Left renal pelvis (tissue), 4 donors: Measurements from ENCODE around the gene MLKL. TPM values are rescaled to one million over a fixed set of nuclear protein-coding genes. Genes with fewer than 3 reads are reported as not detected.

Source experiments
- DNase-seq, 4 donors: peaks; one replicate each; pipeline ENCODE4 v3.0.0-alpha.2; 2013; ENCODE audit warnings: low read depth in 4 of 4, low spot score in 3 of 4
- polyA plus RNA-seq, 4 donors: library from polyadenylated mRNA; unstranded; fragments of 120-200 nt; gene quantifications; one replicate each; pipeline ENCODE4 v1.2.1, GENCODE V29; 2013; ENCODE audit not compliant: insufficient read length in 4 of 4

The MLKL gene
- polyA plus RNA-seq: 1 to 10 TPM; 2.7 to 4.7 (median 3.7) TPM

DNA sequence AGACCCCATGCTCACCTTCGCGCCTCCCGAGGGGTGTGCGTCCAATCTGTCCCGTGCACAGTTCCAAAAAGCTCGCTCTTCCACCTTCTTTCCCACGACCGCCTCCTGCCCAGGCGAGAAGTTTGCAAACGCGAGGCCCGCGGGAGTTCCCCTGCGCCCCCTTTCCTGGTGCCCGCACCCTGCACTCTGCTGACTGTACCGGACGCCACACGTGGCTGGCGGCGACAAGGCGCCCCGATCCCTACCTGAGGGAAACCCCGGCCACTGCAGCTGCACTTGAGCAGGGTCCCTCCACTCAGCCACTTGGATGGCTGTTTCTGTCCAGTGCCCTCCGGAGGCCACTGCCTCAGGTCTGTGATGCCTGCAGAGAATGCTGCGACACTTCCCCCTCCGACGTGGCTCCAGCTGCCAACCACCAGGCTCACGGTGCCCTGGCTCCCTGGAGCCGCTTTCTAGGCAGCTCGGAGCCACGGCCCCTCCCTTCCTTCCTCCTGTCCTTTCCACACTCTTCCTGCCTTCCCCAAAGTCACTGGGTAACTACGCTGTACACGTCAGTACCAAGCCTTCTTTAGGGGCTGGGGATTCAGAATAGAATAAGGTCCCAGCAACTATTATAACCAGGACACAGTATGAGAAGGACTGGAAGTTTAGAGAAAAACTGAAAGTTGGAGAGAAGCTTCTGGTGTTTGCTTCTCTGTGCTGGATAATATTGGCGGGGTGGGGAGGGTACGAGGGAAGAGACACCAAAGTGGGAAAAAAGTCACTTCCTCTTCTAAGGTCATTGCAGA is at the start of gene MLKL:
MLKL (minus strand) TSS at position 425 of the 788 bp plus-strand sequence. CDS start 5,105 bp downstream, outside the sequence.
- no peak for DNase-seq

DNA sequence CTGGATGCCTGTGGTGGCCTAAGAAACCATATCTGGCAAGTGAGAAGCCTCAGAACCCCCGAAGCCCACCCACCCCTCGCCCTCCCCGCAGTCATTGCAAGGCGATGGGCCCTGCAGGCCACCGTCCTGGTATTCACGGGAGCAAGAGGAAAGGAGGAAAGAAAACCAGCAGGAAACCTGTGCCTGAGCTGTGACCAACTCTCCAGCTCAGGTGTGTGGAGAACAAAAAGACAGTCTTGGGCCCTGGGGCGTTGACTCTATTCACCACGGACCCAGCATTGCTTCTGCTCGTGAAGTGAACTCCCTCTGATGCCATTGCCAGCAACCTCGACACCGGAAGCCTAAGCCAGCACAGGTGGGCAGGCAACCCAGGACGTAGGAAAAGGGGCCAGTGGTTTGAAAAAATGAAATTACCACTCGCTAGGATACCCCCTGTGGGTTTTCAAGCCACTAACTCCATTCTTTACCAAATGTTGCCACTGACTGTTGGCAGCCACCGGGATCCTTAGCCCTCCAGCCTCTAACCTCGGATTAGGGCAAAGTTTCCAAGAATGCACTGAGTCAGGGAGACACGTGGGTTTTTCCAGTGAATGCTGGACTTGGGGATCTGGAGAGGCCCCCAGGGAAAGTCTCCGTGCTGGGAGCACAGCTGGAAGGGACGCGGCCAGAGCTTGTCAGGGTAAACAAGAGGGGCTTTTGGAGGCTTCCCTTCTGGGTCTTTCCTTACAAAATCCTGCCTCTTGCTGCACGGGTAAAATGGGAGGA is 48.8 kb upstream of the MLKL start:
- DNase-seq: no peak

DNA sequence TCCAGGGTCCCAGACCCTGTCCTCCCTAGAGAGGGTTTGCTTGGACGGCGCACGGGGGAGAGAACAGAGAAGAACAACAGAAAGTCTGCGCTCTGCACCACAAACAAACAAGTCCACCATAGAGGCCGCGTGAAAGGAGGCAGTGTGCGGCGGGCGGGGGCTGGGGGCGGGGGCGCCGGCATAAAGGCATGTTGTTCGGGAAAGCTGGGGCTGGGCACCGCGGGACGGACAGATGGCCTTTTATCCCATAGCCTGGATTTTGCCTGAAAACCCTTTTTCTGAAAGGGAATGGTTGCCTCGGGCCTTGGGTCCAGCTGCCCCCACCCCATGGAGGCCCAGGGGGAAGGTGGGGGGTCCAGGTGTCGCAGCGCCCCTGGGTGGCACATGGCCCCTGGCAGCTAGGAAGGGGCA is 48.0 kb upstream of the MLKL start:
- no peak for DNase-seq

DNA sequence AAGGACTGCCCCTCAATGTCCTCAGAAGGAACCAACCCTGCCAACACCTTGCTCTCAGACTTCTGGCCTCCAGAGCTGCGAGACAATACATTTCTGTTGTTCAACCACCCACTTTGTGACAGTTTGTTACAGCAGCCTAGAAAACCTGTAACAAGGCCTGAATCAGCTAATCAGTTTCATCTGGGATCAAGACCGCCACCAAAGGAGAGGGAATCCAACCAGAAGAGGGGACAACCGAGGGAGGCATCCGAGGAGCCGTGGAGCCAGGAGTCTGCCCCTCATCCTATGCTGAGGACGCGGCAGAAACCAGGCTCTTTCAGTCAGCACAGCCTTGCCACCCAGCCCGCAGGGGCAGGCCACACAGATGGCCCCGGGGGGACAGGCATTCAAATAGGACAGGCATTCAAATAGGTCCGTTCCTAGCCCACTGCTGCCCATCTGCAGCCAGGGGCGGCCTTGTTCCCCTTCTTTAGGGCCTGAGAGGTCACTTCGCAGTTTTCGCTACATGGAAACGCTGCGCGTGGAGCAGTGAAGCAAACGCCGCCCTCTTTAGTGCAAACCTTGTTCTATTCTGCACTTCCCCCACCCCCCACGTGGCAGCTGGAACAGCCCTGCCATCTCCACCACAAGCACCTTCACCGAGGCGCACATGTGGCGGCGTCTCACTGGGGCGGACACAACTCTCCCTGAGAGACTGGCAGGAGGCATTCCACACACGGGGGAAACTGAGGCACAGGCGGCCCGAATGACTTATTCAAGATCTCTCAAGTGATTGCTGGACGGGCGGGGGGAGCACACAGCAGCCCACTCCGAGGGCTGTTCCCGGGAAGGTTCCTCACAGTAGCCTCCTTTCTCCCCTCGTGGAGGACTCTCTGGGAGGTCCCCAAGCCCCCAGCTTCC is 47.3 kb upstream of the MLKL start:
- no peak for DNase-seq

DNA sequence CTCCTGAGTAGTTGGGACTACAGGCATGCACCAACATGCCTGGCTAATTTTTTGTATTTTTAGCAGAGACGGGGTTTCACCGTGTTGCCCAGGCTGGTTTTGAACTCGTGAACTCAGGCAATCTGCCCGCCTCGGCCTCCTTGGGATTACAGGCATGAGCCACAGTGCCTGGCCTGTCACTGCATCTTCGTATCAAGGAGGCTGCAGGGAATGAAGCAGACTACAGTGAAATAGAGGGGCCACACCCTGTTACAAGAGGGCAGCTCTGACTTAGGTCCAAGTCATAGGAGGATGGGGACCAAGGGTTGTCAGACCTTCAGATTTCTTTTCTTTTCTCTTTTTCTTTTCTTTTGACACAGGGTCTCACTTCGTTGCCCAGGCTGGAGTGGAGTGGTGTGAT is 45.3 kb upstream of the MLKL start:
- no peak for DNase-seq

DNA sequence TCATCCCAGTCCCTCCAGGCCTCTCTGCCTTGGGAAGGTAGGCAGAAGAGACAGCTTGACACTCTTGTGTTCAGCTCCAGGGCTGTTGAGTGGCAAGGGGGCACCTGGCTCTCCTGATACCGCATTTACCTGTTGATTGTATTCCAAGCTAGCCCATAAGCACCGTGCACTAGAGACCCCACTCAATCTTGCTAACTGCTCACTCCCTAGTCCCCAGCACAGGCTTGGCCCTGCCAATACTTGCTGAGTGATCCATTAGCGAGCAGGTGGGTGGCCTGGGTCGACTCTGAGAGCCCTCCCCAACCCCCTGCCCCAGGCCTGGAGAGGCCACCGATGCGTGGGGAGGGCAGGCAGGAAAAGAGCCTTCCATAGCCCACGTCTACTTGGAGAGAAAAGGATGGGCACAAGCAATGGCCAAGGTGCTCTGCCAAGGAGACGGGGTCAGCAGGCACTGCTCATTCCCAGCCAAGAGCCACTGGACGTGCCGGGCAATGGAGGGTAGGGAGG is 44.5 kb upstream of the MLKL start:
- DNase-seq: no peak

DNA sequence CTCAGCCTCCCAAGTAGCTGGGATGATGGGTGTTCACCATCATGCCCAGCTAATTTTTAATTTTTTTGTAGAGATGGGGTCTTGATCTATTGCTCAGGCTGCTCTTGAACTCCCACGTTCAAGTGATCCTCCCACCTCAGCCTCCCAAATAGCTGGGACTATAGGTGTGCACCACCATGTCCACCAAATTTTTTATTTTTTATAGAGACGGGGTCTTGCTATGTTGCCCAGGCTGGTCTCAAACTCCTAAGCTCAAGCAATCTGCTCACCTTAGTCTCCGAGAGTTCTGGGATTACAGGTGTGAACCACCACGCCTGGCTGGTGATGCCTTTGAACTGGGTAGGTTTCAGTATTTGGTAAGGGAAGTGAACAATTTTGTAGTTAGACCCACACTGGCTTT is 43.9 kb upstream of the MLKL start:
- no peak for DNase-seq

DNA sequence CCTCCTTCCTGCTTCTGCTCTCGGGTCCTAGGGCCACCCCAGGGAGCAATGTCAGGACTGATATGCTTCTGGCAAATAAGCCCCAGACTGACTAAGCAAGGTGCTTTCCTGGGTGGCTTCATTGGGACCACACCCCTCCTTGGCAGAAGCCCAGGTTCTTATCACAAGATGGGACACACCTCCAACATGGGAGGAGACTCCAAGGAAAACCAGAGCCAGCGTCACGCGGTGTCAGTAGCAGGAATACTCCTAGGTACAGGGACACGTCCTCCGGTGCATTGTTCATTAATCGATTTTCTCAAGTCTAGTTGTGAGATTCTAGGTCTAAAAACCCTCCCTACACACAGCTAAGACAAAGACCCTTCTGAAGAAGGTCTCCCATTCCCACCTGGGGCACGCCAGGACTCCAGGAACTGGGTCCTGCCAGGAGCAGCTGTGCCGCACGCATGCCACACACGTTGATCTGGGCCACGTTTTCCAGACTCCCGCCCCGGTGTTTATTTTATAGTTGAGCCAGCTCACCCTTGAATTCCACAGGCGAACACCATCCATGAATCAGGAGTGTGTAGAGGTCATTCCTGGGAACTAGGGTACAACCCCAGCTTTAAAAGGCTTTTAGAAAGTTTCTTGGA is 43.1 kb upstream of the MLKL start:
- DNase-seq: no peak

DNA sequence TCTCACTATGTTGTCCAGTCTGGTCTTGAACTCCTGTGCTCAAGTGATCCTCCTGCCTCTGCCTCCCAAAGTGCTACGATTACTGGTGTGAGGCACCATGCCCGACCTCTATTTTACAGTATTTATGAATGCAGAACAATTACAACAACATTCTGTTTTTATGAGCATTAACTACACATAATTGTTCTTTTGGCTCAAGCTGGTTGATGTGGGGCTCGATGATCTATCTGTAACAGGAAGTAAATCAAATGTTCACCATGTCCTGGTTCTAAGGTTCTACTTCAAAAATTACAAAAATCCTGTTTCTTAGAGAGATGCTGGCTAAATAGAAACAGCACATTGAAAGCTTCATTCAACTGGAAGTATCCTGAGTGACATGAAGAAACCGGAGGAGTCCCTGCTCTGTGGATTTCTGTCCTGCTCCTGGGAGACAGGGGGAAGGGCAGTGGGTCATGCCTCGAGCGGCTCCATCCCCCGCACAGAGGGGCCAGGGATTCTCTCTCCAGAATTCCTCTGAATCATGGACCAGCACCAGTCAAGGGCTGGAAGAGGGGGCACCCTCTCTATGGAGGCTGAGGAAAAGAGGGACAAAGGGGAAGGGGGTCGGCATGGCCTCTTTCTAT is 42.5 kb upstream of the MLKL start:
- no peak for DNase-seq

DNA sequence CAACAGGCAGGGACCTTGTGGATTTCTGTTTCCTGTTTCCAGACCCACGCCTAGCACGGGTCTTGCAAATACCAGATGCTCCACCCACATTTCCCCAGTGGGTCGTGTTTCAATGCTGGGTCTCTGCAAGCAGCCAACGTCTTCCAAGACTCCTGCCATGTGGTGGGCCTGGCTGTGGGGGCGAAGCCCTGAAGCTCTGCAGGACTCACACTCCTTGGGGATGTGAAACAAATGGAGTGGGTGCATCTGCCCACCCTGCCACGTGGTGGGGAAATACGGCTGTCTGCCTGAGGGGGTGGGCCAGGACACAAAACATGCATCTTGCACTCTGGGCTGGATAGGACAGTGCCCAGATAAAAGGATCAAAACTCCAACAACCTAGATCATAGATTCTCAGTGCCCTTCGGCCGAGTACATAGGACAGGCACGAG is 41.4 kb upstream of the MLKL start:
- DNase-seq: no peak

DNA sequence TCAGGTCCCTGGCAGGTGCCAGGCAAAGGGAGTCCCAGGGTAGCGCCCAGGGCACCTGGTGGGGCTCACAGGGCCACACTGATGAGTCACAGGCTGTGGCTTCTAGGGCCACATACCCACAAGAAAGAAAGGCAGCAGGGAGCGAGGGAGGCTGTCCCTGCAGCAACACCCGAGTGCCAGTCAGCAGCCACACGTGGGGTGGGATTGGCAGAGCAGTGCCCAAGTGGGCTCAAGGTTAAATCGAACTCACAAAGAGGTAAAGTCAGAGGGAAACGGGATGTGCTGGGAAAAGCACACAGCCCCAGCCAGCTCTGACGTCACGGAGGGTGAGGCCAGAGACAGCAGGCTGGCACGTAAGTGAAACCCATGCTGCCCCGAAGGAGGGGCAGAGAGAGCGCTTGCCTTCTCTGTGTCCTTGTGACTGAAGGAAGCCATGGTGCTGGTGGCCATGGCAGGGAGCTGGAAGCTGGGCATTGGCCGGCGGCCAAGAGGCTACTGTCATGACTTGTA is 40.2 kb upstream of the MLKL start:
- no peak for DNase-seq

DNA sequence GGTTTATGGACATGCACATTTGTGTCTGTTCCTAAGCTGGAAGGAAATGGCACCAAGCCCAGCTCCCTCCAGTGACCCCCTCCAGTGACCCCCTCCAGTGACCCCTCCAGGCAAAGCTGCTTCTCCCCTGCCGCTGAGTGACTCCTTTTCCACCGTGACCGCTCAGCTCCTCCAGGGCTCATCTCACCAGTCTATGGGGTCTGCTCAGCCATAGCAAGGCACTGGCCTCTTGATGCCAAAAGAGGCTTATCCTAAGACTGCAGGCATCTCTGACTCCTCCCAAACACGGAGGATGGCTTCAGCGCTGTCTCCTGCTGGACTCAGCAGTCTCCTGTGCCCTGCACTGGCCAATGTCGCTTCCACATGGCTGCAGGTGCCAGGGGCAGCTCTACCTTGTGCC is 38.6 kb upstream of the MLKL start:
- DNase-seq: no peak

DNA sequence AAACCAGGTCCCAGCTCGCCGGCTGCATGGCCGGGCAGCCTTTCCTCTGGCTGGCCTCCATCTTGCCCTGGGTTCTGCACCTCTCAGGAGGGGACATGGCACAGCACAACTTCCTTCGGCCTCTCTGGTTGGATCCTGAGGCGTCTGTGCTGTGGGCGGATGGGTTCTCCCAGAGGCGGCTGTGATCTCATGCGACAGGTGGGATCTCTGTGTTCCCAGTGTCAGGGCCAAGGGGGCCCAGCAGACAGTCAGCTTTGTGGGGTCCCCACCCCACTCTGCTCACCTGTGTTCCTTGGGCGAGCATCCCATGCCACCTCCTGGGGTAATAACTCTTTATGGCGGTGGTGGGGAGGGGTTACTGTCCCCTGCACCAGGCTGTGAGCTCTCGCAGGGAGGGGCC is 38.2 kb upstream of the MLKL start:
- DNase-seq: no peak

DNA sequence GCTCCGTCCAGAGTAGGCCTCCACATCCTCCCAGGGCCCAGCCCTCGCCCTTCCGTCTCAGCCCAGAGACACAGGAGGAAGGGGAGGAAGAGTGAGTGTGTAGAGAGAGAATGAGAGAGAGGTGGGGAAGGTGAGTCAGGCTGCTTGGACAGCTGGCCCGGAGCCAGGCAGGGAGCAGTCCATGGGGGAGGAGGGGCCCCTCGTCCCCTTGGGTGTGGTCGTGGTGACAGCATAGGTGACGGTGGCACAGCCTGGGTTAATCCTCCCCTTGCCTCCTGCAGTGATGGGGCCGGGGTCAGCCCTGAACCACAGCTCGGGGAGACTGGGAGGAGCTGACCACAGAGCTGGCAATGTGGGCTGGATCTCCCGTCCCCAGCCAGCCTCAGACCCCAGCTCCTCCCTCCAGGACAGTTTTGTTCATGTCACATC is 37.5 kb upstream of the MLKL start:
- DNase-seq: no peak

DNA sequence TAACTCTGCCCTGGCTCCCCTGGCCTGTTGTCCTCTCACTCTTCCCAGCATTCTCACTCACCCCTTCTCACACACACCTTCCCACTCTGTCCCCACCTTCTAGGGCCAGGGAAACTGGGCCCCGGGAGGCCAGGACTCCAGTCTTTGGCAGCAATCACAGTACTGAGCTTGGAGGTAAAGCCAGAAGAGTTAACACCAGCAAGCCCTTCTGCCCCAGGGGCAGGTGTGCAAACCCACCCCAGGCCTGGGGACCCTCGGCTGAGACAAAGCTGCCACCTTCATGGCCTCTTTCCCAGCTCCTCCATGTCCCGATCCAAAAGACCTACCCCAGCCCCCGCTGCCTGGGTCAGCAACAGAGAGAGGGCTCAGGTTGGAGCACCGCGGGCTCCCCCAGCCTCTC is 36.9 kb upstream of the MLKL start:
- no peak for DNase-seq

DNA sequence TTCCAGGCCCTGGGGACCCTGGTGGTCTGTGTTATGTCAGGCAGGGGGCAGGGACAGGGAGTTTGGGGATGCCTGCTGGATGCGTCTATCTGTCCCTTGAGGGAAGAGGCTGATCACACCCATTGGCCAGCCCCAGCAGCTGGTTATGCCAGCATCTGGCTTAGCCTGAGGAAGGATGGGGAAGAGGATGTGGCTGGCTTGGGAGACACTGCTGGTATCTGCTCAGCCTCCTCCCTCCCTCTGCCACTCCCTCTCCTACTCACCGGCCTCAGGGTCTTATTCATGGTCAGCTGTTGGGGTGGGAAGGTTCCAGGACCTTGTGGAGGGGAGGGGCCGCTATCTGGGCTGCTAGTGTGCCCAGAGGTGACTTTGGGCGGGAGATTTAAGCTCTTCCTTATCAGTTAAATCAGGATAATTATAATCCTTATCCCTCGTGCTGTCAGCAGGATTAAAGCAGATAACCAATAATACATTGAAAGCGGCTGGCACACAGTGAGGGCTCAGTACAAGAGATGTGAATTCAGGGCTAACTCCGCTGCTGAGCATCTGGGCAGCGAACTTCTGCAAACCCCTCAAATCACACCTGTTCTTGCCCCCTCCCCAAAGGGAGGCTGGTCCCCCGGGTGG is 36.0 kb upstream of the MLKL start:
- DNase-seq: no peak

DNA sequence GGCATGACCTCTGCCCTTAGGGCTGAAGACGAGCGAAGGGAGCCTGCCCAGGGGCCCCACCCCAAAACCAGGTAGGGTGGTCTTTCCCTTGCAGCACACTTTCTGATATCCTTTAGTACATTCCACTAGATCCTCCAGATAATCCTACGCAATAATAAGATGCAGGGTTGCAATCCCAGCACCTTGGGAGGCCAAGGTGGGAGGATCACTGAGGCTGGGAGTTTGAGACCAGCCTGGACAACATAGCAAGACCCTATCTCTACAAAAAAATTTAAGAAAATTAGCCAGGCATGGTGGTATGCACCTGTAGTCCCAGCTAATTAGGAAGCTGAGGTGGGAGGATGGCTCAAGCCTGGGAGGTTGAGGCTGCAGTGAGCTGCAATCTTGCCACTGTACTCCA is 34.9 kb upstream of the MLKL start:
- DNase-seq: no peak

DNA sequence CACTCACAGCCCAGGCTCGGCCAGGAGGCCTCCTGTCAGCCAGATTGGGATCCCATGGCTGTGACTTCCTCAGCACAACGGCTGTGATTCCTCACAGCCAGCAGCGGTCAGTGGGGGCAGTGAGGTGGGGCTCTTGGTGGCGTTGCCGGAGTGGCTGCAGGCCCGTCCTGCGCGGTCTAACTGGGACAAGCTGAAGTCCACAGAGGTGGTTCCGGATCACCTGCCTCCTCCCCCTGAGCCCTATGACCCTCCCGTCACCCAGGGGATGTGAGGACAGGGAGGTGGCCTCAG is 34.4 kb upstream of the MLKL start:
- DNase-seq: no peak

DNA sequence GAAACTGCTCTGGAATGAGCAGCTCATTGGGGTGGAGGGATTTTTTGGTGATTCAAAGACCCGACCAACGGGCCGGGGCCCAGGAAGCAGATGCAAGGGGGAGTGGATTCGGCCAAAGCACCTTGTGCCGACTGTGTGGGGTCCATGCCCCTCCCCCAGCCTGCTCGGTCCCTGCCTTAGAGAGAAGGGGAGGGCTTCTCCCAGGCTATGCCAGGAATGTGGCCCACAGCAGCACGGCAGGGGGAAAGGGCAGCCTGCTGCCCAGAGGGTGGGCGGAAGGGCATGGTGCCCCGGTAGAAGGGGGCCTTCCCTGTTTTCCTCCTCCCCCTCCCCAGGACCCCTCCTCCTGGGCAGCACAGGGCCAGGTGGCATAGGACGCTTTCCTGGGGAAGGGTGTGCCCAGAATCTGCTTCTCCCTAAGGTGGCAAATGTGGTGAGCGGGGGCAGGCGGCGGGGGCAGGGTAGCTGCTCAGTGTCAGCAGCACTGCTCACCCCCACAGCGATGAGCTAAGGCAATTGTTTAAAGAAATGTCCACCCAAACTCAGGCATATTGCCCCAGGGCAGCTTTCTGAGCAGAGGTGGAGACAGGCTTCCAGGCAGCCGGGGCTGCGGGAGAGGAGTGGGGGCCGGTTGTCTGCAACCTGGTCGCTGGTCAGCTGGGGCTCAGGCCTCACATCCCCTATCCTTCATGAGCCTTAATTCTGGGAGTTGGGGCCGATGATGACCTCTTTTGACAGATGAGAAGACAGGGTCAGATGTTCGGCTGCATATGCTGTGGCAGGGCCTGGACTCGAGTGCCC is 33.9 kb upstream of the MLKL start:
- no peak for DNase-seq
